Measurements from ENCODE around the gene PTEN.

PTEN gene

DNA sequence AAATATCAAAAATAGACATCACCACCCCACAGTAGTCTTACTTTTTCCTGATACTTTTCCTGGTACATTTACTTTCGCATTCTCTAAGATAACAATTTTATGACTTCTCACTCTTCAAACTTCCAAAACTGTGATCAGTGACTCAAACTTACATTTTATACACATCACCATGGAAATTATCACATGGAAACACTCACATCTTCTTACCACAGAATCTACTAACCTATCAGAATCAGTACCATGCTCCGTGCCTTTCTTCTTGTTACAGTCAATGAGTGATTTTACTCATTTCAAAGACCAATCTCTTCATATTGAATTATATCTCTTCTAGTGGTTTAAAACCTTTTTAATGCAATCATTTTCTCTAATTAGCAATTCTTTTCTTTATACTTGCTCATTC, 120.3 kb downstream of the PTEN start:
- no peak for DNase-seq

DNA sequence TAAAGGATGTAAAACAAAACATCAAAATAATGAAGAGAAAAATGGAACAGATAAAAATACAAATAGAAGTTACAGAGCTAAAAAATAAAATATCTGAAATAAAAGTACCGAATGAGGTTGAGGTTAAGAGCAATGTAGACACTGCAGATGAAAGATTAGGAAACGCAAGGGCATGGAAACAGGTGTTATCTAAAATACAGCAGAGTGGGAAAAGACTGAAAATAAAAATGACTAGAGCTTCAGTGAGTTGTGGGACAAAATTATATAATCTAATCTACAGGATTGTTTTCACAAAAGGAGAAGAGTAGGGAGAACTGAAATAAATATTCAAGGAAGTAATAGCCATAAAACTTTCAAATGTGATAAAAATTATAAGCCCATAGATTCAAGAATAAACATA, 123.8 kb downstream of the PTEN start:
- no peak for DNase-seq

GRCh38 chr10:87991946-87992345, 128.5 kb downstream of the PTEN start:
- DNase-seq: no peak

GRCh38 chr10:88004451-88004850, 141.0 kb downstream of the PTEN start:
- DNase-seq: no peak

DNA sequence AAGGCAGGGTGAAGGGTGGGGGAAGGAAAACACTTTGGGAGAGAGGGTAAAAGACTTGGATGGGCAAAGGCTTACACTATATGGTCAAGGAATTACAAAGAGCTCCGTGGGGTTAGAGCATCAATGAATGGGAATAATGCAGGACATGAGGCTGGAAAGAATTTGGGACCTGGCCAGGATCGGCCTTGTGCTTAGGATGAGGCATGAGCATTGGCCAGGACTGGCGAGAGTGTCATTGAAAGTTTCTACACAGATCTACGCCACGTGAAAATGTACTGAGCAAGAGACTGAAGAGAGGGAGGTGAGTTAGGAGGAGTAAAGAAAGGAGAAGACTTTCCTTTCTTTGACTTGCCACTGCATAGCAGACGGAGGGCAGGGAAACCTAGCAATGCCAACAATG, 142.8 kb downstream of the PTEN start:
- no peak for DNase-seq

- DNase-seq: no peak
Measured at GRCh38 chr10:88008866-88009470, 145.5 kb downstream of the PTEN start.

DNA sequence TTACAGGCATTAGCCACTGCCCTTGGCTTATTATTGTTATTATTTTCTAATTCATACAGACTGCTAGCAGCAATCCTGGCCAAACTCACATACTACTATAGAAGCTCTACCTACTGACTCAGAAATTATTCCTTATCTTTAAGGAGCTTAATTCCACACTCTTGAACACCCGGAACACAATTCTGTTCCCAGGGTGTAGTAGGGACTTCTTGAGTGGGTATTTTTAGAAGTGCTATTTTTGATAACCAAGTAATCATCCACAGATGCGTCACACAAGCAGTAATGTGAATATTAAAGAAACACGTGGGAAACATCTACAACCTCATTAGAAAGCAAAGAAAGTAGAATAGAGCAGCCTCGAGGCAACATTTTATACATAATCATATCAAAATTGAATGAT, 149.2 kb downstream of the PTEN start:
- no peak for DNase-seq

GRCh38 chr10:88017781-88018180, 154.4 kb downstream of the PTEN start:
- no peak for DNase-seq

- DNase-seq: no peak
Measured at GRCh38 chr10:88019753-88020152, 156.3 kb downstream of the PTEN start.

All from SIG-M5 (cell line).